Prostate gland (tissue), 2 donors: ENCODE data around the gene CACNA1F.

ENCODE experiments used
- POLR2A ChIP-seq: fragments of 450-650 bp; IDR thresholded peaks from one replicate; pipeline ENCODE4 v1.6.1; 2016; ENCODE audit warnings: antibody characterized with exemption, mild to moderate bottlenecking
- POLR2AphosphoS5 ChIP-seq: sonication (generic); formaldehyde crosslinking; IDR thresholded peaks from one replicate; pipeline ENCODE4 v1.6.1; 2017; ENCODE audit warnings: antibody characterized with exemption
- TF ChIP-seq, protein P1 (sequence below), 4 experiments: fragments of 200-600 bp in 2 of 4; fragments of 450-650 bp in 2 of 4; sonication (generic) in 2 of 4; IDR thresholded peaks; 1 replicate in 3 of 4; 2 replicates in 1 of 4; pipeline ENCODE4 v1.5.1; 2016 to 2019; ENCODE audit warnings: antibody characterized with exemption in 4 of 4, mild to moderate bottlenecking in 2 of 4, moderate library complexity in 2 of 4

DNA sequence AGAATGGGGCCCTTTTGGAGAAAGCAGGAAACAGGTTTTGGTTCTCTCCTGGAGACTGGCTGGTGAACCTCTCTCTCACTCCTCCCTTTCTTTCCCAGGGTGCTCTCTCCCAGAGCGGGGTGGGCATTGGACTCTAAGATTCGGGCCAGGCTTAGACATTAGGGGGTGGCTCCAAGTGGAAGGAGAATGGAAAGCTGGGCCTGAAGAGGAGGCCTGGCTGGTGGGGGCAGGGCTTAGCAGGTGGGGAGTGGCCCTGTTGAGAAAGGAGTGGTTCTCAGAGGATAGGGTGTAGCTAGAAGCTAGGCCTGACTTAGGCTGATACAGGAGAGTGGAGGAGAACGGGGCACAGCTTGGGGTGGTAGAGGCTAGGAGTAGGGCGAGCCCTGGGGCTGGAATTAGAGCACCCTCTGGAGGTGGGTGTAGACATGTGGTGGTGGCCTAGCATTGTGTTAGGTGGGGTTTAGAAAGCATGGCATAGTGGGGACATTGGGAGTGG lies 55.8 kb downstream of the CACNA1F start:
- TF ChIP-seq, protein P1, sequence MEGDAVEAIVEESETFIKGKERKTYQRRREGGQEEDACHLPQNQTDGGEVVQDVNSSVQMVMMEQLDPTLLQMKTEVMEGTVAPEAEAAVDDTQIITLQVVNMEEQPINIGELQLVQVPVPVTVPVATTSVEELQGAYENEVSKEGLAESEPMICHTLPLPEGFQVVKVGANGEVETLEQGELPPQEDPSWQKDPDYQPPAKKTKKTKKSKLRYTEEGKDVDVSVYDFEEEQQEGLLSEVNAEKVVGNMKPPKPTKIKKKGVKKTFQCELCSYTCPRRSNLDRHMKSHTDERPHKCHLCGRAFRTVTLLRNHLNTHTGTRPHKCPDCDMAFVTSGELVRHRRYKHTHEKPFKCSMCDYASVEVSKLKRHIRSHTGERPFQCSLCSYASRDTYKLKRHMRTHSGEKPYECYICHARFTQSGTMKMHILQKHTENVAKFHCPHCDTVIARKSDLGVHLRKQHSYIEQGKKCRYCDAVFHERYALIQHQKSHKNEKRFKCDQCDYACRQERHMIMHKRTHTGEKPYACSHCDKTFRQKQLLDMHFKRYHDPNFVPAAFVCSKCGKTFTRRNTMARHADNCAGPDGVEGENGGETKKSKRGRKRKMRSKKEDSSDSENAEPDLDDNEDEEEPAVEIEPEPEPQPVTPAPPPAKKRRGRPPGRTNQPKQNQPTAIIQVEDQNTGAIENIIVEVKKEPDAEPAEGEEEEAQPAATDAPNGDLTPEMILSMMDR (IDR thresholded peaks at IDR 0.05) = peak in 1 of 4 experiments; percentile 11
- TF ChIP-seq POLR2A = no peak
- TF ChIP-seq POLR2AphosphoS5 = no peak
